Measurements from ENCODE around the gene DNAI4.
A peak's percentile ranks its signal among the peaks of the same experiment; 100 is the strongest.

The DNAI4 gene

DNA sequence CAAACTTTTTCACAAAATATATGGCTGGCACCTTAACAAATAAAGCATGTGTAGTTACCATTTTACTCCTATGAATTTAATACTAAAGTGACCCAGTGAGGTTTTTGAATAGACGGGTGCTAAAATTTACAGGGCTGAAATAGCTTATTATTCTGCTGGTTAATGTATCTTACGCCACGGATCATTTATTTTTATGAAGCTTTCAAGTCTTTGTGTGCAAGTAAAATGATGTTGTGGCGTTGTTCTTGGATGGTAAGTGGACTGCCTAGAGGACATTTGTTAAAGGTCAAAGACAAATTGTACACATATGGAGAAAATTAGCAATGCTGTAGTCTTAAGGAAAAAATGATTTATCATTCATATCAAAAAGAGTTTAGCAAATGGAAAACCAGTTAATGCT lies 146.4 kb downstream of the DNAI4 start:
- no peak overlapping the region for H3K4me3 Mint-ChIP-seq
- DNase-seq (ENCODE audit: low spot score in 2 of 2) (no peak), ATAC-seq (ENCODE audit: low read depth) (no peak)
- H3K27ac Mint-ChIP-seq, result no peak overlapping the region
- peaks cover 3% of the 10 kb centered on the region for H3K36me3 Mint-ChIP-seq
- H3K4me1 Mint-ChIP-seq, result no peaks in the 10 kb centered on the region
- peaks cover 1% of the 10 kb centered on the region for H3K9me3 Mint-ChIP-seq
- H3K27me3 Mint-ChIP-seq, result peaks cover 13% of the 10 kb centered on the region

GRCh38 chr1:66777831-66778230 lies 146.8 kb downstream of the DNAI4 start:
- H3K4me1 Mint-ChIP-seq, result no peaks in the 10 kb centered on the region
- H3K27ac Mint-ChIP-seq, result no peak overlapping the region
- H3K4me3 Mint-ChIP-seq, result no peak overlapping the region
- no peak for DNase-seq (ENCODE audit: low spot score in 2 of 2)
- peaks cover 1% of the 10 kb centered on the region for H3K9me3 Mint-ChIP-seq
- peaks cover 13% of the 10 kb centered on the region for H3K27me3 Mint-ChIP-seq
- no peak for ATAC-seq (ENCODE audit: low read depth)
- peaks cover 3% of the 10 kb centered on the region for H3K36me3 Mint-ChIP-seq

GRCh38 chr1:66775646-66776045 lies 149.0 kb downstream of the DNAI4 start:
- H3K27ac Mint-ChIP-seq, result no peak overlapping the region
- H3K4me1 Mint-ChIP-seq, result no peaks in the 10 kb centered on the region
- ATAC-seq (ENCODE audit: low read depth) (no peak), DNase-seq (ENCODE audit: low spot score in 2 of 2) (no peak)
- H3K27me3 Mint-ChIP-seq, result peaks cover 10% of the 10 kb centered on the region
- peaks cover 1% of the 10 kb centered on the region for H3K9me3 Mint-ChIP-seq
- peaks cover 1% of the 10 kb centered on the region for H3K36me3 Mint-ChIP-seq
- no peak overlapping the region for H3K4me3 Mint-ChIP-seq

GRCh38 chr1:66774438-66774837 lies 150.2 kb downstream of the DNAI4 start:
- H3K4me3 Mint-ChIP-seq, result no peak overlapping the region
- no peaks in the 10 kb centered on the region for H3K4me1 Mint-ChIP-seq
- peaks cover 6% of the 10 kb centered on the region for H3K27me3 Mint-ChIP-seq
- H3K36me3 Mint-ChIP-seq, result no peaks in the 10 kb centered on the region
- DNase-seq (ENCODE audit: low spot score in 2 of 2) (no peak), ATAC-seq (ENCODE audit: low read depth) (no peak)
- no peaks in the 10 kb centered on the region for H3K9me3 Mint-ChIP-seq
- H3K27ac Mint-ChIP-seq, result no peak overlapping the region

DNA sequence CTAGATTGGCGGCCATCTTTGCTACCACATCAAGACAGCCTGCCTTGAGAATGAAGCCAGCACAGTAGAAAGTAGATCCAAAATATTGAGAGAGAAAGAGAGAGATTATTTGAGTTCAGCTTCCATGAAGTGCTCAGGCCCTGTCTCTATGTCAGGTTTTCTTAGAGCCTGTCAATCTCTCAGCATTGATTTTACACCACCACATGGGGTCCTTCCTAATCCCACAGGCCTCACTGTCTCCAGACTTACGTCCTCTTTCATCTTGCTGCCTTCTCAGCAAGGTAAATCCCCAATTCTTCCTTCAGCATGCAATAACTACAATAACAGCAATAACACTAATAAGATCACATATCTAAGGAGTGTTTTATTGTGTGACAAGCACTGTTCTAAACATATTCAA lies 151.4 kb downstream of the DNAI4 start:
- Mint-ChIP-seq H3K4me3 (no peak overlapping the region), H3K27ac (no peak overlapping the region), H3K9me3 (no peaks in the 10 kb centered on the region), H3K27me3 (peaks cover 4% of the 10 kb centered on the region), H3K4me1 (no peaks in the 10 kb centered on the region), H3K36me3 (no peaks in the 10 kb centered on the region)
- DNase-seq (ENCODE audit: low spot score in 2 of 2), result no peak
- ATAC-seq (ENCODE audit: low read depth), result no peak

DNA sequence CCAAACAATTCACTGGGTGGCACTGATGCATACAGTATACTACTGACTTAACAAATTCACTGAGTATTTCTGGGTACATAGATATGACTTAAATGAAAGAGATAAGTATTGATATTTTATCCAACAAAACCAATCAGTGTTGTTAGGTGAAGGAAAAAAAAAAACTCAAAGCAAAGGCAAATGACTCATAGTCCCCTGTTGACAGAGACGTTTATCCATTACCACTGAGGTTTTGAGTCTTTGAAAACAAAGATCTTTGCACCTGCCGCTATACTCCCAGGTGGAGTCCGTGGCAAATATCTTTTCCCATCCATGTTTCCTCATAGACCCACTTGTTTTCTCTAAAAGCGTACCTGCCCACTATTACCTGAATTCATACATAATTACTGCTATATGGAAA lies 154.0 kb downstream of the DNAI4 start:
- ATAC-seq (ENCODE audit: low read depth), result no peak
- no peaks in the 10 kb centered on the region for H3K36me3 Mint-ChIP-seq
- no peaks in the 10 kb centered on the region for H3K4me1 Mint-ChIP-seq
- DNase-seq (ENCODE audit: low spot score in 2 of 2), result no peak
- peaks cover 4% of the 10 kb centered on the region for H3K27me3 Mint-ChIP-seq
- no peak overlapping the region for H3K4me3 Mint-ChIP-seq
- H3K27ac Mint-ChIP-seq, result no peak overlapping the region
- no peaks in the 10 kb centered on the region for H3K9me3 Mint-ChIP-seq

DNA sequence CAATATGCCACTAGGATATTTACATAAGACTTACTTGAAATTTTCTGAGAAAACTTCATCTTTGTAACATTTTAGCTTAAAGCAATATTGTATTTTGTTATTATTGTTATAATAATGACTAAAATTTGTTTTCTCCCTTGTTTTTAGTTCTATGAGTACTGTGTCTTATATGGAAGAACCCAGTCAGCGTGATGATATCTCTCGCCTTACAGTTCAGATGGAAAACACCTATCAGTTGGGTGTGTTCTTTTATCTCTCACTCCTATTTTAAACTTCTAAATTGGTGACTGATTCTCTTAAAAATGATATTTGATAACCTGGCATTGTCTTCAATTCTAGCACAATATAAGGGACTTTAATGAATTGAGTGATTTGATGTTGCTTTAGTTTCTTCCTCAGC lies 154.4 kb downstream of the DNAI4 start:
- no peaks in the 10 kb centered on the region for H3K4me1 Mint-ChIP-seq
- no peaks in the 10 kb centered on the region for H3K36me3 Mint-ChIP-seq
- no peaks in the 10 kb centered on the region for H3K9me3 Mint-ChIP-seq
- no peak for ATAC-seq (ENCODE audit: low read depth)
- H3K27ac Mint-ChIP-seq, result no peak overlapping the region
- H3K4me3 Mint-ChIP-seq, result no peak overlapping the region
- H3K27me3 Mint-ChIP-seq, result no peaks in the 10 kb centered on the region
- no peak for DNase-seq (ENCODE audit: low spot score in 2 of 2)

DNA sequence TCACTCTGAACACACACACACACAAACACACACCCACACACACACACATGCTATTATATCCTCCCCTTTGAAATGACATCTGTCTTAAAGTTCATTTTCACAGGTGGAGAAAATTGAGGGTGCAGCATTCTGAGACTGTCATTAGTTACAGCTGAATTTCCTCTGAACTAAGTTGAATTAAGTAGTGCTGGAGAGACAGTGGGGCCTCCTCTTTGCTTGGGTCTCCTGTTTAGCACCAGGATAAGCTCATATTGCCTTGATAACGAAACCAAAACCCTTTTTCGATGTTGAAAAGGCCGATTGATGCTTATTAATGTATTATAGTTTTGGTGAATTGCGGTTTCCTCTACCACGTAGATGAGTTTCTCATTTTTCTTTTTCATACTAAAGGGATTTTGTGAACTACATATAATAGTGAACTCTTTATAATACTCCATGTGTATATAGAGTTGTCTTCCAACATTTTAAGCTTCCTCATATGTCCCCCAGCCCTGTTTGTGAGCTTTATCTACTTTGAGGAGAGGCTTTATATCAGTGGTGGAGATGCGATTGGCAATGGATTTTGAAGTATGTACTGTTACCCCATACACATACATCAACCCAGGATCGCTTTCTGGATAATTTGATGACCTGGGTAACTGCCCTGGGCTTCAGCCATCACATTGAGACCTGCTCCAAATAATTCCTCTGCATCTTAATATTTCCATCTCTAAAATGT lies 155.0 kb downstream of the DNAI4 start:
- Mint-ChIP-seq H3K36me3 (no peaks in the 10 kb centered on the region), H3K9me3 (no peaks in the 10 kb centered on the region), H3K4me3 (no peak overlapping the region), H3K27me3 (no peaks in the 10 kb centered on the region), H3K4me1 (no peaks in the 10 kb centered on the region), H3K27ac (no peak overlapping the region)
- DNase-seq (ENCODE audit: low spot score in 2 of 2) (no peak), ATAC-seq (ENCODE audit: low read depth) (no peak)

GRCh38 chr1:66768965-66769364 lies 155.7 kb downstream of the DNAI4 start:
- DNase-seq (ENCODE audit: low spot score in 2 of 2) (no peak), ATAC-seq (ENCODE audit: low read depth) (no peak)
- H3K27ac Mint-ChIP-seq, result no peak overlapping the region
- no peak overlapping the region for H3K4me3 Mint-ChIP-seq
- no peaks in the 10 kb centered on the region for H3K4me1 Mint-ChIP-seq
- no peaks in the 10 kb centered on the region for H3K27me3 Mint-ChIP-seq
- no peaks in the 10 kb centered on the region for H3K9me3 Mint-ChIP-seq
- no peaks in the 10 kb centered on the region for H3K36me3 Mint-ChIP-seq

DNA sequence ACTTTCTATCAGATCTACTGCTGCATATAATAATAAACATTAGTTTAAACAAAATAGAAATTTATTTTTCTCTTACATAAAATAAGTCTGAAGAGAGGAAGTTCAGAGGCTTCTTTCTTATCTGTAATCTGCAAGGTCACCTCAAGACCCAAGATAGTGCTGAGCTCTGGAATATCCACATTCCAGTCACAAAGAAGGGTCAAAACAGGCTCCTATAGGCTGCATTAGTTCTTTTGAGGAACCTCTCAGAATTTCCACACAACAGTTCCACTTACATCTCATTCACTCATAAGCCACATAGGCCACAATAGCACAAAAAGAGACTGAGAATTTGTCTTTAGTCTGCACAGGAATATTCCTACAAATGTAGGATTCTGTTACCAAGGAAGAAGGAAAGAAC lies 157.0 kb downstream of the DNAI4 start:
- Mint-ChIP-seq H3K27me3 (no peaks in the 10 kb centered on the region), H3K36me3 (no peaks in the 10 kb centered on the region), H3K9me3 (no peaks in the 10 kb centered on the region), H3K4me1 (no peaks in the 10 kb centered on the region), H3K27ac (no peak overlapping the region), H3K4me3 (no peak overlapping the region)
- no peak for DNase-seq (ENCODE audit: low spot score in 2 of 2)
- ATAC-seq (ENCODE audit: low read depth), result no peak

DNA sequence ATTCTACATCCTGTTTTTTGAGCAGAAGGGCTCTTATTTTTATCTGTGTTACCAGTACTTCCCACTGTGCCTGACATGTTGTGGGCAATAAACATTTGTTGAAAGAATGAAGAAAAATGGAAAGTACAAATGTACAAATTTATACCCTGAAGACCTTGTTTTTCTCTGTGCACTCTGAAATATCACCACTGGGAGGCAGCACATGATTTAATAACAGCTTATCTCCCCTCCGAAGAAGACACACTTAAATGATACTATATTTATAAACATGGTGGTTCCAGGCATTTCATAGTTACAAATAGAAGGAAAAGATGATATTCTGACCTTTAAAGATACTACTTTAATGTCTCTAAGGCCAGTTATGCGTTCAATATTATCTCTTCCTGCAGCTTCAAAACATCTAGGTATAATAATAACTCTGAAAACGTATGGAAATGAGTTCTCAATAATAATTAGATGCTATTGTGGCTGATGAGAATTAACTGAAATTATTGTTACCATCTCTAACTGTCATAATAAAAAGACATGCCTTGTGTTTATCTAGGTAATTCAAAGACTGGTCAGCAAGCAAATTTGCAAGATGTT lies 159.6 kb downstream of the DNAI4 start:
- H3K27ac Mint-ChIP-seq, result no peak overlapping the region
- no peaks in the 10 kb centered on the region for H3K36me3 Mint-ChIP-seq
- ATAC-seq (ENCODE audit: low read depth), result peak; percentile 49
- H3K27me3 Mint-ChIP-seq, result peaks cover 6% of the 10 kb centered on the region
- peak; percentile 38 to 41 for DNase-seq (ENCODE audit: low spot score in 2 of 2)
- H3K9me3 Mint-ChIP-seq, result no peaks in the 10 kb centered on the region
- H3K4me1 Mint-ChIP-seq, result no peaks in the 10 kb centered on the region
- no peak overlapping the region for H3K4me3 Mint-ChIP-seq
